Stimulated activated CD8-positive, alpha-beta memory T cell treated with anti-CD3 and anti-CD28 coated beads, Interleukin-12 subunit alpha, Interleukin-12 subunit beta, amount 100 ng/mL, for 1 hour (primary cell): ENCODE results near the gene CCDC181.
A peak's percentile ranks its signal among the peaks of the same experiment; 100 is the strongest.

ENCODE experiments used
- DNase-seq: peaks from one replicate; pipeline ENCODE4 v3.0.0-alpha.2; 2020; ENCODE audit warnings: low read depth

CCDC181 gene

DNA sequence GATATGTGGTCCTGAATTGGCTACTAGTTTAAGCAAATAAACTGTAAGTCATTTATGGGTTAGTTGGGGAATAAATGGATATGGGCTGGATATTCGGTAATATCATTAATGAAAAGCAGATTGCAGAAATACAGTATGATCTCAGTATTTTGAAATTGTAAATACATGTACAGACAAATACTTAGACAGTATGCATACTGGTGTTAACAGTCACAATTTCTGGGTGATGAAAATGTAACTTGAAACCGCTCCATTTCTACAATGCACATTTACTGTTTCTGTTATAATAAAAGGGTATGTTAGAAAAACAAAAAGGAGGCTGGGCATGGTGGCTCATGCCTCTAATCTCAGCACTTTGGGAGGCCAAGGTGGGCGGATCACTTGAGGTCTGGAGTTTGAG lies 31.3 kb downstream of the CCDC181 start:
- no peak for DNase-seq

DNA sequence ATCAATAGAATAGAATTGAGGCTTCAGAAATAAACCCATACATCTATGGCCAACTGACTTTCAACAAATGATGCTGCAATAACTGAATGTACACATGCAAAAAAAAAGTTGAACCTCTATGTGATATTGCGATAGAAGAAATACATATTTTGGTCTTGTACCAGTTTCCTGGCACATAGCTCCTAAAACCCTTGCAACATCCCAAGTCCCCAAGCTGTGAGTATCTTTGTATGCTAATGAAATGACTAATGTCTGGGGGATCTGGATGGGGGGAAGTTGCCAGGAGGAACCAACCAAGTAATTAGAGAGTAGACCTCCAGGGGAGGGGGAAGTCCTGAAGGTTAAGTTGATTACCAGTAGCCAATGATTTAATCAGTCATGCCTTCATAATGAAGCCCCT lies 34.9 kb downstream of the CCDC181 start:
- DNase-seq: no peak

GRCh38 chr1:169390303-169390702 lies 37.0 kb downstream of the CCDC181 start:
- DNase-seq: no peak

- DNase-seq: no peak
Observed at GRCh38 chr1:169387399-169387798, 39.9 kb downstream of the CCDC181 start.

- DNase-seq: no peak
Observed at GRCh38 chr1:169383449-169383848, 43.8 kb downstream of the CCDC181 start.

GRCh38 chr1:169381162-169381561 lies 46.1 kb downstream of the CCDC181 start:
- no peak for DNase-seq

DNA sequence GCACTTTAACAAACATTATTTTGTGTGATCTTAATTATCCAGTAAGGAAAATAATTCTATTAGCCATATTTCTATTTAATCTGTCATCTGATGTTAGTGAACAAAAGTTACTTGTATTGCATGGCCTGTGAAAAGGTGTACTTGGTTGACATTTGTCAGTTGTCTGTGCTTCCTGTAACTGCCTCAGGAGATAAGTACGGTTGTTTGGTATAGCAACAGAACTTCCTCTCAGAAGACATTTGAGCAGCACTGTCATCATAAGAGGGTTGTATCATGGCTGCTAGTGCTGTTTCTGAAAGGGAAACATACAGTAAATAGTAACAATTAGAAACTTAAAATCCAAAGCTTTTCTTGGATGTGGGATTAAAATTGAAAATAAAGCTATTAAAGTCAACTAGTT lies 55.9 kb downstream of the CCDC181 start:
- DNase-seq: no peak

DNA sequence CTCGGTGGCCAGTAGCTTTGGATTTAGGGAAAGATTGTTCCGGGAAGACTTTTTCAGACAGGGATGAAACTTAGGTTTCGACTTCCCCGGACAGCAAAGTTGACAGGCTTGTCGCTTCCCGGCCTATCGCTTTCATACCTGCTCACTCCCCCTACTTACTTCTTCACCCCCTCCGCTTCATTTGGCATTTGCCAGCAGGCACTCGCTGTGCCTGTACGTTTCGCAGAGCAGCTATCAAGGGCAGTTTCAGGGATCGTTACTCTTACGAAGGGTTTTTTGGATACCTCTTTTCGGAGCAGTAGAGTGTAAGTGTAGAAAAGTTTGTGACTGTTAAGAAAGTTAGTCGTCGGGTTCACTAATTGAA lies 58.9 kb downstream of the CCDC181 start:
- DNase-seq: no peak

DNA sequence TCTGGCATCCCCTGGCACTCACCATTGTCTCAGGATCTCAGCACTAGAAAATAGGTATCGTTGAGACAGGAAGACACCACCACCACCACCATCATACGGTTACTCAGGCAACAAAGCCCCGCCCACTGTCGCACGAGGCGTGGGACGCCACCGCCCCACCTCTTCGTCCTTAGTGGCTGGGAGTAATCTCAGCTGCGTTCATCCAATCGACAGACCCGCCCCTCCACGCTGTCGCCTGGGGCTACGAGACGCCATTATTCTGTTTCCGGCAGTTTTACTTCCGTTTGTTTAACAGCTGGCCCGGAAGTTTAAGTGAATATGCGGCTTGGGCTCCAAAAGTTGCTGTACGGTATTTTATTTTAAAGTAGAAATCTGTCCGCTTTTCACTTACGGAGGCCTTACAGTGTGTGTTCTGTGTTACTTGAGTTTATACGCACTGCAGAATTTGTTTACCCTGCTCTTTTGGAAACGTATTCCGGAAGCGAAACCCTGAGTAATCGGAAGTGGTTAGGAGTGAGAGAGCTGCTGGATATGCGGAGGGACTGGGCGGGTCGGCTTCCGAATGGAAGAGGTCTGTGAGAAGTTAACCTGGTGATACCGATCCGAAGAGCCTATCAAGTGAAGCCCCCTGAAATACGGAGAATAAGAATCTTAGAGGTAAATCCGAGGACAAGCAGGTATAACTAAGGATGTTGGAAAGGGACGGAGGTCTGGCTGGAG lies 59.4 kb downstream of the CCDC181 start, which contains the start of the genes BLZF1 and NME7:
Gene BLZF1 (plus strand): TSS at position 510 of the 720 bp plus-strand sequence. CDS start 1,328 bp downstream, outside the sequence.
Gene NME7 (minus strand): TSS at position 112 of the 720 bp plus-strand sequence. CDS start 87 bp downstream, at position 25.
- peak; percentile 97 for DNase-seq

- DNase-seq: no peak
Observed at GRCh38 chr1:169367096-169367685, 60.1 kb downstream of the CCDC181 start.

- DNase-seq: no peak
Observed at GRCh38 chr1:169364948-169365347, 62.3 kb downstream of the CCDC181 start.

- DNase-seq: no peak
Observed at GRCh38 chr1:169363046-169363730, 64.1 kb downstream of the CCDC181 start.

- DNase-seq: no peak
Observed at GRCh38 chr1:169361281-169361680, 66.0 kb downstream of the CCDC181 start.

DNA sequence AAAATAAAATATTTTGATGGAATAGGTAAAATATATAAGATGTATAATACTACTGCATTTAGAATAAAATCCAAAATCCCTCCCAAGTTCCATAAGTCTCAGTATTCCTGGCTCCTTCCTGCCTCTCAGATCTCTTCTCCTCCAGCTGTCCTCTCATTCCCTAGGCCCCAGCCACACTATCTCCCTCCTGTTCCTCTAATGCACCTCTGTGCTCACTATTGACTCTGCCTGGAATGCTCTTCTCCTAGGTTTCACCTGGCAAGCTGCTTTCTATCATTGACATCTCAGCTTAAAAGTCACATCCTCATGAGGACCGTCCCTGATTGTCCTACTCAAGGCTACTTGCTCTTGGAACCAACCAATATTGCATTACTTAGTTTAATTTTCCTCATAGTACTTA lies 66.9 kb downstream of the CCDC181 start:
- no peak for DNase-seq

DNA sequence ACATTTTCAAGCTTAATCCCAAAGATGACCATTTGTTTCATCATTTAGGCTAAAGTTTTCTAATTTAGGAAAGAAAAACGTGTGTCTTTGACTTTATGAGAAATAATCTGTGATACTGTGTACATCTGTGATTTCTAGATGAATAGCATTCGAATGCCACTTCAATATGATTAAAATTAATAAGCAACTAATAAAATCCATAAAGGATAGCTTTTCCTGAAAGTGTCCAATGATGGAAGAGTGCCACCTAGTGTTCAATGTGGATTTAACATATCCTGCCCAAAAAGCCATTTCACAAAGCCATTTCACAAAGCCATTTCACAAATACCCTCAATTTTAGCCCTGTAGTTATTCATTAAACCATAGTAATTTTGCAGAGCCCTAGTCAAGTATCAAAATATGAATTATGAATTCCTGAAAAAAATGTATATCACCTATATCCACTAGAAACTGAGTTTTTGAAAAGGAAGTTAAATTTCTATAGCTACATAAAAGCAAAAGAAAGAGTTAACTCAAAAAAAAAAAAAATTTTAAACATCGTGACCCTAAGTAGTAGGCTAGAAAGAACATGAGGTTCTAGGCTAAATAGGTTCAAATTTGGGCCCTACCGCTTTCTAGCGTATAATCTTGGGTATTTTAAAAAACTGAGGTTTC lies 78.8 kb downstream of the CCDC181 start:
- DNase-seq: no peak

- DNase-seq: no peak
Observed at GRCh38 chr1:169347688-169348382, 79.4 kb downstream of the CCDC181 start.

DNA sequence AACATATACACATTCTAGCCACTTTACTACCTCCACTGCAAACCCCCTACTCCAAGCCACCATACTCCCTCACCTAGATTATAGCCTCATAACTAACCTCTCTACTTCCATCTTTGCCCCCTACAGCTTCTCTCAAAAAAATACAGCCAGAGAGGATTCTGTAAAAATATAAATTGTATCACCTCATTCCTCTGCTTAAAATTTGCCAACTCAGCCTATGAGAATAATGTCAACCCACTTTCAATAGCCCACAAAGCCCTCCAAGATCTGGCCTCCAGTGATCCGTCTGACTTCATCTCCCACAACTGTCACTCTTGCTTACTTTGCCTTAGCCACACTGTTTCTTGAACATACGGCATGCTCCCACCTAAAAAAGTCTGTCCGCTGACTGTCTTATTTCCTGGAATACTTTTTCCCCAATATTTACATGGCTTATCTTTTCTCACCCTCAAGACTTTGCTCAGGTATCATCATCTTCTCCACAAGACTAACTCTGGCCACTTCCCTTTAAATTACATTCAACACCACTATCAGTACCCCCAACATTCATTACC lies 81.2 kb downstream of the CCDC181 start:
- no peak for DNase-seq

- no peak for DNase-seq
Observed at GRCh38 chr1:169345511-169345910, 81.8 kb downstream of the CCDC181 start.
